NB4 (cell line): ENCODE measurements around the gene ZNF844.

Experiments used
- CTCF ChIP-seq: IDR thresholded peaks from one replicate; pipeline ENCODE4 v1.5.1; 2012; ENCODE audit warnings: low read depth, low read length
- MYC ChIP-seq: IDR thresholded peaks from 2 replicates; pipeline ENCODE4 v1.6.1; 2011; ENCODE audit warnings: low read depth, low read length
- POLR2A ChIP-seq: IDR thresholded peaks from 2 replicates; pipeline ENCODE4 v1.6.1; 2011; ENCODE audit warnings: mild to moderate bottlenecking; ENCODE audit not compliant: insufficient read length; ENCODE audit errors: extremely low read depth

DNA sequence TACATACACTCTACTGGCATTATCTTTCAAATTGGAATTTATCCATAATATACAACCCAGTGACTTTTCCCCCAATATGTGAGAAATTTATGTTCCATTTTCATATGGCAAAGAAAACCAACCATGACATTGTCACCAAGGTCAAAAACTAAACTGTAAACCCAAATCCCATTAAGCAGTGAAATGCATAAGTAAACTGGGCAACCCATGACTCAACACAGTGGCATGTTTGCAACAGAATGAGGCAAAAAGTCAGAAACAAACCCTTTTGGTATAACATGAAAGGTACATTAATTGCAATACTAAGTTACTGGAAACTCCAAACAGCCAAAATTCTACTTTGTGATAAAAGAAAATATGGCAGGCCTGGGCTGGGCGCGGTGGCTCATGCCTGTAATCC is 16.7 kb upstream of the ZNF844 start:
- TF ChIP-seq CTCF: no peak
- no peak for TF ChIP-seq MYC
- no peak for TF ChIP-seq POLR2A
